ENCODE measurements around the gene IL11. TPM values are rescaled to one million over a fixed set of nuclear protein-coding genes. Genes with fewer than 3 reads are reported as not detected.

The IL11 gene
- total and polyA plus RNA-seq, 2 of the 13 experiments (the other 11 are each of a cell fraction or from before 2014, with no cell fraction given): 2.5 to 2.9 TPM

DNA sequence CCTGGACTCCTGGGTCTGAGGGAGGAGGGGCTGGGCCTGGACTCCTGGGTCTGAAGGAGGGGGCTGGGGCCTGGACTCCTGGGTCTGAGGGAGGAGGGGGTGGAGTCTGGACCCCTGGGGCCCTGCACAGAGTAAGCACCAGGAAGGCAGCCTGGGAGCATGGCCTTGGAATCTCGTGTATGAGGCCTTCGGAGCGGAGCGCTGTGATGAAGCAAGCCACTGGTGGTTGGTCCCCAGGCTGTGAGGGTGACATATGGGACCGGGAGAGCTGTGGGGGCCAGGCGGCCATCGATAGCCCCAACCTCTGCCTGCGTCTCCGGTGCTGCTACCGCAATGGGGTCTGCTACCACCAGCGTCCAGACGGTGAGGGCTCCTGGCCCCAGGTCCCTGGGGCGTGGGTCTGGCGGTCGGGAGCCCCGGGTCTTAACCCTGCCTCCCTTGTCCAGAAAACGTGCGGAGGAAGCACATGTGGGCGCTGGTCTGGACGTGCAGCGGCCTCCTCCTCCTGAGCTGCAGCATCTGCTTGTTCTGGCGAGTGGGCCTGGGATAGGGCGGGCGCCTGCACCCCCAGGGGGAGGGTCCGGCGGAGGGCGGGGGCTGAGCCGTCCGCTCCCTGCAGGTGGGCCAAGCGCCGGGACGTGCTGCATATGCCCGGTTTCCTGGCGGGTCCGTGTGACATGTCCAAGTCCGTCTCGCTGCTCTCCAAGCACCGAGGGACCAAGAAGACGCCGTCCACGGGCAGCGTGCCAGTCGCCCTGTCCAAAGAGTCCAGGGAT, 7.3 kb upstream of the IL11 start (continued):
- TF ChIP-seq, protein P1, sequence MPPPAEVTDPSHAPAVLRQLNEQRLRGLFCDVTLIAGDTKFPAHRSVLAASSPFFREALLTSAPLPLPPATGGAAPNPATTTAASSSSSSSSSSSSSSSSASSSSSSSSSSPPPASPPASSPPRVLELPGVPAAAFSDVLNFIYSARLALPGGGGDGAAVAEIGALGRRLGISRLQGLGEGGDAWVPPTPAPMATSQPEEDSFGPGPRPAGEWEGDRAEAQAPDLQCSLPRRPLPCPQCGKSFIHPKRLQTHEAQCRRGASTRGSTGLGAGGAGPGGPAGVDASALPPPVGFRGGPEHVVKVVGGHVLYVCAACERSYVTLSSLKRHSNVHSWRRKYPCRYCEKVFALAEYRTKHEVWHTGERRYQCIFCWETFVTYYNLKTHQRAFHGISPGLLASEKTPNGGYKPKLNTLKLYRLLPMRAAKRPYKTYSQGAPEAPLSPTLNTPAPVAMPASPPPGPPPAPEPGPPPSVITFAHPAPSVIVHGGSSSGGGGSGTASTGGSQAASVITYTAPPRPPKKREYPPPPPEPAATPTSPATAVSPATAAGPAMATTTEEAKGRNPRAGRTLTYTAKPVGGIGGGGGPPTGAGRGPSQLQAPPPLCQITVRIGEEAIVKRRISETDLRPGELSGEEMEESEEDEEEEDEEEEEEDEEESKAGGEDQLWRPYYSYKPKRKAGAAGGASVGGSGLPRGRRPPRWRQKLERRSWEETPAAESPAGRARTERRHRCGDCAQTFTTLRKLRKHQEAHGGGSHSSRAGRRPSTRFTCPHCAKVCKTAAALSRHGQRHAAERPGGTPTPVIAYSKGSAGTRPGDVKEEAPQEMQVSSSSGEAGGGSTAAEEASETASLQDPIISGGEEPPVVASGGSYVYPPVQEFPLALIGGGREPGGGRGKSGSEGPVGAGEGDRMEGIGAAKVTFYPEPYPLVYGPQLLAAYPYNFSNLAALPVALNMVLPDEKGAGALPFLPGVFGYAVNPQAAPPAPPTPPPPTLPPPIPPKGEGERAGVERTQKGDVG (CRISPR knock-in tag; IDR thresholded peaks at IDR 0.05; ENCODE audit: borderline replicate concordance): no peak
- TF ChIP-seq ZNF850 (CRISPR knock-in tag; conservative IDR thresholded peaks at IDR 0.05) (no peak), HNRNPH1 (optimal IDR thresholded peaks at IDR 0.05; ENCODE audit: low read depth, low read length) (no peak), KLF11 (CRISPR knock-in tag; IDR thresholded peaks at IDR 0.05) (no peak), ZMYM4 (CRISPR knock-in tag; IDR thresholded peaks at IDR 0.05) (no peak), HNRNPLL (IDR thresholded peaks at IDR 0.05; ENCODE audit: low read depth, low read length, poor library complexity, severe bottlenecking) (no peak), FOXK2 (IDR thresholded peaks at IDR 0.05) (no peak), AHR (CRISPR knock-in tag; IDR thresholded peaks at IDR 0.05) (no peak)
- TF ChIP-seq, protein P2, sequence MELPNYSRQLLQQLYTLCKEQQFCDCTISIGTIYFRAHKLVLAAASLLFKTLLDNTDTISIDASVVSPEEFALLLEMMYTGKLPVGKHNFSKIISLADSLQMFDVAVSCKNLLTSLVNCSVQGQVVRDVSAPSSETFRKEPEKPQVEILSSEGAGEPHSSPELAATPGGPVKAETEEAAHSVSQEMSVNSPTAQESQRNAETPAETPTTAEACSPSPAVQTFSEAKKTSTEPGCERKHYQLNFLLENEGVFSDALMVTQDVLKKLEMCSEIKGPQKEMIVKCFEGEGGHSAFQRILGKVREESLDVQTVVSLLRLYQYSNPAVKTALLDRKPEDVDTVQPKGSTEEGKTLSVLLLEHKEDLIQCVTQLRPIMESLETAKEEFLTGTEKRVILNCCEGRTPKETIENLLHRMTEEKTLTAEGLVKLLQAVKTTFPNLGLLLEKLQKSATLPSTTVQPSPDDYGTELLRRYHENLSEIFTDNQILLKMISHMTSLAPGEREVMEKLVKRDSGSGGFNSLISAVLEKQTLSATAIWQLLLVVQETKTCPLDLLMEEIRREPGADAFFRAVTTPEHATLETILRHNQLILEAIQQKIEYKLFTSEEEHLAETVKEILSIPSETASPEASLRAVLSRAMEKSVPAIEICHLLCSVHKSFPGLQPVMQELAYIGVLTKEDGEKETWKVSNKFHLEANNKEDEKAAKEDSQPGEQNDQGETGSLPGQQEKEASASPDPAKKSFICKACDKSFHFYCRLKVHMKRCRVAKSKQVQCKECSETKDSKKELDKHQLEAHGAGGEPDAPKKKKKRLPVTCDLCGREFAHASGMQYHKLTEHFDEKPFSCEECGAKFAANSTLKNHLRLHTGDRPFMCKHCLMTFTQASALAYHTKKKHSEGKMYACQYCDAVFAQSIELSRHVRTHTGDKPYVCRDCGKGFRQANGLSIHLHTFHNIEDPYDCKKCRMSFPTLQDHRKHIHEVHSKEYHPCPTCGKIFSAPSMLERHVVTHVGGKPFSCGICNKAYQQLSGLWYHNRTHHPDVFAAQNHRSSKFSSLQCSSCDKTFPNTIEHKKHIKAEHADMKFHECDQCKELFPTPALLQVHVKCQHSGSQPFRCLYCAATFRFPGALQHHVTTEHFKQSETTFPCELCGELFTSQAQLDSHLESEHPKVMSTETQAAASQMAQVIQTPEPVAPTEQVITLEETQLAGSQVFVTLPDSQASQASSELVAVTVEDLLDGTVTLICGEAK (IDR thresholded peaks at IDR 0.05): no peak
- TF ChIP-seq, protein P2 (CRISPR knock-in tag; IDR thresholded peaks at IDR 0.05): no peak
- TF ChIP-seq, protein P3, sequence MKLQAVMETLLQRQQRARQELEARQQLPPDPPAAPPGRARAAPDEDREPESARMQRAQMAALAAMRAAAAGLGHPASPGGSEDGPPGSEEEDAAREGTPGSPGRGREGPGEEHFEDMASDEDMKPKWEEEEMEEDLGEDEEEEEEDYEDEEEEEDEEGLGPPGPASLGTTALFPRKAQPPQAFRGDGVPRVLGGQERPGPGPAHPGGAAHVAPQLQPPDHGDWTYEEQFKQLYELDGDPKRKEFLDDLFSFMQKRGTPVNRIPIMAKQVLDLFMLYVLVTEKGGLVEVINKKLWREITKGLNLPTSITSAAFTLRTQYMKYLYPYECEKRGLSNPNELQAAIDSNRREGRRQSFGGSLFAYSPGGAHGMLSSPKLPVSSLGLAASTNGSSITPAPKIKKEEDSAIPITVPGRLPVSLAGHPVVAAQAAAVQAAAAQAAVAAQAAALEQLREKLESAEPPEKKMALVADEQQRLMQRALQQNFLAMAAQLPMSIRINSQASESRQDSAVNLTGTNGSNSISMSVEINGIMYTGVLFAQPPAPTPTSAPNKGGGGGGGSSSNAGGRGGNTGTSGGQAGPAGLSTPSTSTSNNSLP (IDR thresholded peaks at IDR 0.05; ENCODE audit: low read depth, low read length): no peak
- TF ChIP-seq, protein P4, sequence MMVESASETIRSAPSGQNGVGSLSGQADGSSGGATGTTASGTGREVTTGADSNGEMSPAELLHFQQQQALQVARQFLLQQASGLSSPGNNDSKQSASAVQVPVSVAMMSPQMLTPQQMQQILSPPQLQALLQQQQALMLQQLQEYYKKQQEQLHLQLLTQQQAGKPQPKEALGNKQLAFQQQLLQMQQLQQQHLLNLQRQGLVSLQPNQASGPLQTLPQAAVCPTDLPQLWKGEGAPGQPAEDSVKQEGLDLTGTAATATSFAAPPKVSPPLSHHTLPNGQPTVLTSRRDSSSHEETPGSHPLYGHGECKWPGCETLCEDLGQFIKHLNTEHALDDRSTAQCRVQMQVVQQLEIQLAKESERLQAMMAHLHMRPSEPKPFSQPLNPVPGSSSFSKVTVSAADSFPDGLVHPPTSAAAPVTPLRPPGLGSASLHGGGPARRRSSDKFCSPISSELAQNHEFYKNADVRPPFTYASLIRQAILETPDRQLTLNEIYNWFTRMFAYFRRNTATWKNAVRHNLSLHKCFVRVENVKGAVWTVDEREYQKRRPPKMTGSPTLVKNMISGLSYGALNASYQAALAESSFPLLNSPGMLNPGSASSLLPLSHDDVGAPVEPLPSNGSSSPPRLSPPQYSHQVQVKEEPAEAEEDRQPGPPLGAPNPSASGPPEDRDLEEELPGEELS (CRISPR knock-in tag; IDR thresholded peaks at IDR 0.05): 0 out of 2 replicates have a peak, but pooled peaks have one; percentile 19
